ENCODE data around the gene PARM1.

GRCh38 chr4:75018811-75019479, 86.0 kb downstream of the PARM1 start:
- TF ChIP-seq CTCF (conservative IDR thresholded peaks at IDR 0.05; ENCODE audit: low read depth in 2 of 2) (no peak), EZH2 (IDR thresholded peaks at IDR 0.05; ENCODE audit: low read depth, unreplicated experiment) (no peak), POLR2AphosphoS5 (IDR thresholded peaks at IDR 0.05; ENCODE audit: low read depth) (no peak), NANOG (IDR thresholded peaks at IDR 0.05; ENCODE audit: borderline replicate concordance) (no peak), EZH2phosphoT487 (IDR thresholded peaks at IDR 0.05; ENCODE audit: unreplicated experiment) (no peak), ZNF462 (CRISPR knock-in tag; IDR thresholded peaks at IDR 0.05) (no peak), ETS1 (IDR thresholded peaks at IDR 0.05) (no peak)
- TF ChIP-seq, protein P1, sequence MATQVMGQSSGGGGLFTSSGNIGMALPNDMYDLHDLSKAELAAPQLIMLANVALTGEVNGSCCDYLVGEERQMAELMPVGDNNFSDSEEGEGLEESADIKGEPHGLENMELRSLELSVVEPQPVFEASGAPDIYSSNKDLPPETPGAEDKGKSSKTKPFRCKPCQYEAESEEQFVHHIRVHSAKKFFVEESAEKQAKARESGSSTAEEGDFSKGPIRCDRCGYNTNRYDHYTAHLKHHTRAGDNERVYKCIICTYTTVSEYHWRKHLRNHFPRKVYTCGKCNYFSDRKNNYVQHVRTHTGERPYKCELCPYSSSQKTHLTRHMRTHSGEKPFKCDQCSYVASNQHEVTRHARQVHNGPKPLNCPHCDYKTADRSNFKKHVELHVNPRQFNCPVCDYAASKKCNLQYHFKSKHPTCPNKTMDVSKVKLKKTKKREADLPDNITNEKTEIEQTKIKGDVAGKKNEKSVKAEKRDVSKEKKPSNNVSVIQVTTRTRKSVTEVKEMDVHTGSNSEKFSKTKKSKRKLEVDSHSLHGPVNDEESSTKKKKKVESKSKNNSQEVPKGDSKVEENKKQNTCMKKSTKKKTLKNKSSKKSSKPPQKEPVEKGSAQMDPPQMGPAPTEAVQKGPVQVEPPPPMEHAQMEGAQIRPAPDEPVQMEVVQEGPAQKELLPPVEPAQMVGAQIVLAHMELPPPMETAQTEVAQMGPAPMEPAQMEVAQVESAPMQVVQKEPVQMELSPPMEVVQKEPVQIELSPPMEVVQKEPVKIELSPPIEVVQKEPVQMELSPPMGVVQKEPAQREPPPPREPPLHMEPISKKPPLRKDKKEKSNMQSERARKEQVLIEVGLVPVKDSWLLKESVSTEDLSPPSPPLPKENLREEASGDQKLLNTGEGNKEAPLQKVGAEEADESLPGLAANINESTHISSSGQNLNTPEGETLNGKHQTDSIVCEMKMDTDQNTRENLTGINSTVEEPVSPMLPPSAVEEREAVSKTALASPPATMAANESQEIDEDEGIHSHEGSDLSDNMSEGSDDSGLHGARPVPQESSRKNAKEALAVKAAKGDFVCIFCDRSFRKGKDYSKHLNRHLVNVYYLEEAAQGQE (IDR thresholded peaks at IDR 0.05; ENCODE audit: unreplicated experiment): no peak
